Measurements from ENCODE around the gene BSG. TPM values are rescaled to one million over a fixed set of nuclear protein-coding genes. Genes with fewer than 3 reads are reported as not detected.
A peak's percentile ranks its signal among the peaks of the same experiment; 100 is the strongest.

The BSG gene
- total RNA-seq, 1 donor from 2014 or later, result 353 TPM

DNA sequence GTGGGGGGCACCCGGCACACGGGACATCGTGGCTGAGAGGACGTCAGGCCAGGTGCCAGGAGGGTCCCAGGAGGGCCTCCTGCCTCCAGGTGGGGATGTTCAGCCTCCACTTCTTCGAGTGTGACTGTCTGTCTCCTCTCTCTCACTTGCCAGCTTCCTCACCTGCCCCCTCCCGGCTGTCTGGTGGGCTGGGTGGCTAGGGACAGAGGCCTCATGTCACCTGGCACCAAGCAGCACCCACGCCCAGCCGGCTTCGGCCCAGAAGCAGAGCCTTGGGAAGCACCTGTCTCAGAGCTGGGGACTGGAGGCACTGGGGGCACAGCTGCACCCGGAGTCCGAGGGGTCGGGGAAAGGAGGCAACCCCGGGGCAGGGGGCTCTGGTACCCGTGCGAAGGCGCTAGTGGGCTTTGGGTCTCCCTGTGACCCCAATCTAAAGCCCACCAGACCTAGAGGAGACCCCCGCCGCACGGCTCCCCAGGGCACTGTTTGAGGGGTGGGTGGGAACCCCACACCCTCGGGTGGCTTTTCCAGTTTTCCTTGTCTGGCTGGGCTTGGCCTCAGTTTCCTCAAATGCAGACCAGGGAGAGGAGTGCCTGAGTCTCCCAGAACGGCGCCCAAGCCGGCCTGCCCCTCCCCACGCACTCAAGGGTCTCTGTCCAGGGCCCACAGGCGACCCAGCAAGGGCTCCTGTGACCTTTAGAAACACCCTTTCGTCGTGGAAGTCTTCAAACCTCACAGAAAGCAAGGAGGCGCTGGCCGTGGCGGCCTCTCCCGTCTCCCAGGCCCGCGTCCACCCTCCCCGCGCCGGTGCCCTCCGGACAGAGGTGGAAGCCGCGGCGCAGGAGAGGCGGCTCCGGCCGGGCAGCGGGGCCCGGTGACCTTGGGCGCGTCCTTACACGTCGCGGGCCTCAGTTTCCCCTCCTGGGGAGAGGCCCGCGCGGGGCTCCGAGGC is 16.6 kb downstream of the BSG start:
- Mint-ChIP-seq H3K4me3 (ENCODE audit: unreplicated experiment) (peak overlapping the region; percentile 59), H3K4me1 (ENCODE audit: unreplicated experiment) (no peaks in the 10 kb centered on the region), H3K36me3 (ENCODE audit: low read depth, unreplicated experiment) (no peaks in the 10 kb centered on the region), H3K27ac (ENCODE audit: unreplicated experiment) (no peak overlapping the region), H3K9me3 (ENCODE audit: unreplicated experiment) (no peaks in the 10 kb centered on the region), H3K27me3 (ENCODE audit: unreplicated experiment) (peaks cover 17% of the 10 kb centered on the region)
- no peak for DNase-seq (ENCODE audit: low spot score)
- TF ChIP-seq CTCF (IDR thresholded peaks at IDR 0.05; ENCODE audit: unreplicated experiment), result no peak

DNA sequence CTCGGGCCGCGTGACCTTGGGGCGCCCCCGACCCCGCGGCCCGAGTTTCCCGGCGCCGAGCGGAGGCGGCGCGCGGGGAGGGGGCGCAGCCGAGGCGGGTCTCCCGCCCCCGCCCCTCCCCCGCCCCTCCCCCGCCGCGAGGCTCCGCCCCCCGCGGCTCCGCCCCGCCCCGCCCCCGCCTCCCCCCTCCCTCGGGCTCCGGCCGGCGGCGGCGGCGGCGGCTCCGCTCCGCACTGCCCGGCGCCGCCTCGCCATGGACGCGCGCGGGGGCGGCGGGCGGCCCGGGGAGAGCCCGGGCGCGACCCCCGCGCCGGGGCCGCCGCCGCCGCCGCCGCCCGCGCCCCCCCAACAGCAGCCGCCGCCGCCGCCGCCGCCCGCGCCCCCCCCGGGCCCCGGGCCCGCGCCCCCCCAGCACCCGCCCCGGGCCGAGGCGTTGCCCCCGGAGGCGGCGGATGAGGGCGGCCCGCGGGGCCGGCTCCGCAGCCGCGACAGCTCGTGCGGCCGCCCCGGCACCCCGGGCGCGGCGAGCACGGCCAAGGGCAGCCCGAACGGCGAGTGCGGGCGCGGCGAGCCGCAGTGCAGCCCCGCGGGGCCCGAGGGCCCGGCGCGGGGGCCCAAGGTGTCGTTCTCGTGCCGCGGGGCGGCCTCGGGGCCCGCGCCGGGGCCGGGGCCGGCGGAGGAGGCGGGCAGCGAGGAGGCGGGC is 17.4 kb downstream of the BSG start, which contains the start of gene HCN2:
TSS of gene HCN2 (plus strand) at position 189 of the 703 bp plus-strand sequence. CDS start at position 254, 65 bp downstream.
- Mint-ChIP-seq H3K4me1 (ENCODE audit: unreplicated experiment) (no peaks in the 10 kb centered on the region), H3K27me3 (ENCODE audit: unreplicated experiment) (peaks cover 16% of the 10 kb centered on the region), H3K36me3 (ENCODE audit: low read depth, unreplicated experiment) (no peaks in the 10 kb centered on the region), H3K4me3 (ENCODE audit: unreplicated experiment) (peak within 1 kb of the TSS; percentile 59), H3K27ac (ENCODE audit: unreplicated experiment) (no peak within 1 kb of the TSS), H3K9me3 (ENCODE audit: unreplicated experiment) (no peaks in the 10 kb centered on the region)
- no peak for DNase-seq (ENCODE audit: low spot score)
- no peak for TF ChIP-seq CTCF (IDR thresholded peaks at IDR 0.05; ENCODE audit: unreplicated experiment)

DNA sequence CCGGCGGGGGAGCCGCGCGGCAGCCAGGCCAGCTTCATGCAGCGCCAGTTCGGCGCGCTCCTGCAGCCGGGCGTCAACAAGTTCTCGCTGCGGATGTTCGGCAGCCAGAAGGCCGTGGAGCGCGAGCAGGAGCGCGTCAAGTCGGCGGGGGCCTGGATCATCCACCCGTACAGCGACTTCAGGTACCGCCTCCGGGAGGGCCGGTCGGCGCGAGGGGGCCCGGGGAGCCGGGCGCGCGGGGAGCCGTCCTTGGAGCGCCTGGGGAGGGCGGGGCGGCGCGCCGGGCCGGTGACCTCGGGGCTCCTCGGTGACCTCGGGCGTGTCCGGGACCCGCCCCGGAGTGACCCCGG is 18.0 kb downstream of the BSG start:
- no peaks in the 10 kb centered on the region for H3K36me3 Mint-ChIP-seq (ENCODE audit: low read depth, unreplicated experiment)
- peaks cover 16% of the 10 kb centered on the region for H3K27me3 Mint-ChIP-seq (ENCODE audit: unreplicated experiment)
- no peaks in the 10 kb centered on the region for H3K4me1 Mint-ChIP-seq (ENCODE audit: unreplicated experiment)
- no peaks in the 10 kb centered on the region for H3K9me3 Mint-ChIP-seq (ENCODE audit: unreplicated experiment)
- TF ChIP-seq CTCF (IDR thresholded peaks at IDR 0.05; ENCODE audit: unreplicated experiment), result no peak
- H3K27ac Mint-ChIP-seq (ENCODE audit: unreplicated experiment), result no peak overlapping the region
- peak; percentile 38 for DNase-seq (ENCODE audit: low spot score)
- H3K4me3 Mint-ChIP-seq (ENCODE audit: unreplicated experiment), result no peak overlapping the region

GRCh38 chr19:590750-591098 is 18.3 kb downstream of the BSG start:
- Mint-ChIP-seq H3K4me3 (ENCODE audit: unreplicated experiment) (no peak overlapping the region), H3K4me1 (ENCODE audit: unreplicated experiment) (no peaks in the 10 kb centered on the region), H3K27ac (ENCODE audit: unreplicated experiment) (no peak overlapping the region), H3K9me3 (ENCODE audit: unreplicated experiment) (no peaks in the 10 kb centered on the region), H3K27me3 (ENCODE audit: unreplicated experiment) (peaks cover 16% of the 10 kb centered on the region), H3K36me3 (ENCODE audit: low read depth, unreplicated experiment) (no peaks in the 10 kb centered on the region)
- TF ChIP-seq CTCF (IDR thresholded peaks at IDR 0.05; ENCODE audit: unreplicated experiment), result no peak
- no peak for DNase-seq (ENCODE audit: low spot score)
